GM19467 (cell line): Measurements from ENCODE around the gene ZEB1.

Experiments
- ATAC-seq: cut with Tn5 transposase; IDR thresholded peaks from one replicate; pipeline ENCODE4 v1.9.1; 2021; ENCODE audit warnings: mild to moderate bottlenecking, moderate library complexity; ENCODE audit not compliant: unreplicated experiment

ZEB1 gene

GRCh38 chr10:31574577-31574976 lies 255.6 kb downstream of the ZEB1 start:
- no peak for ATAC-seq

GRCh38 chr10:31578181-31578852 lies 259.3 kb downstream of the ZEB1 start:
- ATAC-seq, result no peak

GRCh38 chr10:31578951-31579350 lies 259.9 kb downstream of the ZEB1 start:
- no peak for ATAC-seq
